CD4-positive, alpha-beta T cell treated with Interferon alpha-2 for 1 hour (primary cell): ENCODE measurements around the gene CAV1.
"Not testable (repeated sequence)": the region's sequence is repeated elsewhere in the genome, so short reads cannot be mapped to it uniquely, and the experiment has no call there.

Experiments
- DNase-seq, 2 donors: peaks; one replicate each; pipeline ENCODE4 v3.0.0-alpha.2; 2020 to 2022

Gene CAV1, protein sequence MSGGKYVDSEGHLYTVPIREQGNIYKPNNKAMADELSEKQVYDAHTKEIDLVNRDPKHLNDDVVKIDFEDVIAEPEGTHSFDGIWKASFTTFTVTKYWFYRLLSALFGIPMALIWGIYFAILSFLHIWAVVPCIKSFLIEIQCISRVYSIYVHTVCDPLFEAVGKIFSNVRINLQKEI

DNA sequence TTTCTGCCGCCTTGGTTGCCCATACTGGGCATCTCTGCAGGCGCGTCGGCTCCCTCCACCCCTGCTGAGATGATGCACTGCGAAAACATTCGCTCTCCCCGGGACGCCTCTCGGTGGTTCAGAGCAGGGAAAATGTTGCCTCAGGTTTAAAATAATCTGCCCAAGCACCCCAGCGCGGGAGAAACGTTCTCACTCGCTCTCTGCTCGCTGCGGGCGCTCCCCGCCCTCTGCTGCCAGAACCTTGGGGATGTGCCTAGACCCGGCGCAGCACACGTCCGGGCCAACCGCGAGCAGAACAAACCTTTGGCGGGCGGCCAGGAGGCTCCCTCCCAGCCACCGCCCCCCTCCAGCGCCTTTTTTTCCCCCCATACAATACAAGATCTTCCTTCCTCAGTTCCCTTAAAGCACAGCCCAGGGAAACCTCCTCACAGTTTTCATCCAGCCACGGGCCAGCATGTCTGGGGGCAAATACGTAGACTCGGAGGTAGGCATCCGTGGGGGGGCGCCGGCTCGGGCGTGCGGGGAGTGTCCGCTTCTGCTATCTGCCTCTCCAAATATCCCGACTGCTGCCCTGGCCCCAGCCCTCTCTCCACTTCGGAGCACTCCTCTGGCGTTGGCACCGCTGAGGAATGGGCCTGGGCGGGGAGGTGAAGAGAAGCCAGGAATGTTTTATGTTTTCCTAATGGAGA, at the start of gene CAV1:
TSS of gene CAV1 (plus strand) at position 428 of the 689 bp plus-strand sequence. CDS start at position 455, 27 bp downstream.
- peak in 1 of 2 donors; percentile 39 for DNase-seq

DNA sequence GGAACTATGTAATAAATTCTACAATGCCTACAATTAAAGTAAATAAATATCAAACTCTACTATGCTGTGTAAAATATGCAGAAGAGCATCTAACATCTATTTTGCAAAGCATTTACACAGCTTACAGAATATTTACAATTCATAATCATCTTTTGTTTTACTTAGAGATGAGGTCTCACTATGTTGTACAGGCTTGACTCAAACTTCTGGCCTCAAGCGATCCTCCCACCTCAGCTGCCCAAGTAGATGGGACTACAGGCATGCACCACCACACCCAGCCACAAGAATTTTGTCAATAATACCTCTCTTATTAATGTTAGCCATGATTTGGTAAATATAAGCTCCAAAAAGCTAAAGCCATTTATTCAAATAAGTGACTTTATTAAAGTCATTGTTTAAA, 47.2 kb upstream of the CAV1 start:
- DNase-seq: no peak

DNA sequence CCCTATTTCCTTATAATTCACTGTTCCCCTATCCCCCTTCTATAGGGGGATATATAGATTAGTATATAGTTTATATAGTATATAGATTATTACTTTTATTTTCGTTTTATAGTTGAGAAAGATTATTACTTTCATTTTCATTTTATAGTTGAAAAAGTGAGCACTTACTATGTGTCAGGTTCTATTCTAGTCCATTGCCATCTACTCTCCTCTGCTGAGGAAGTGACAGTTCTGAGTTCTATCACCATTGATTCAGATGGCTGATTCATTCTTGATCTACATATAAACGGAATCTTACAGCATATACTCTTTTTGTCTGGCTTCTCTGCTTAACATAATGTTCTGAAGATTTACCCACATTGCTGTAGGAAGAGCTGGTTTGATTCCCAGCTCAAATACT, 46.0 kb upstream of the CAV1 start:
- DNase-seq: no peak

DNA sequence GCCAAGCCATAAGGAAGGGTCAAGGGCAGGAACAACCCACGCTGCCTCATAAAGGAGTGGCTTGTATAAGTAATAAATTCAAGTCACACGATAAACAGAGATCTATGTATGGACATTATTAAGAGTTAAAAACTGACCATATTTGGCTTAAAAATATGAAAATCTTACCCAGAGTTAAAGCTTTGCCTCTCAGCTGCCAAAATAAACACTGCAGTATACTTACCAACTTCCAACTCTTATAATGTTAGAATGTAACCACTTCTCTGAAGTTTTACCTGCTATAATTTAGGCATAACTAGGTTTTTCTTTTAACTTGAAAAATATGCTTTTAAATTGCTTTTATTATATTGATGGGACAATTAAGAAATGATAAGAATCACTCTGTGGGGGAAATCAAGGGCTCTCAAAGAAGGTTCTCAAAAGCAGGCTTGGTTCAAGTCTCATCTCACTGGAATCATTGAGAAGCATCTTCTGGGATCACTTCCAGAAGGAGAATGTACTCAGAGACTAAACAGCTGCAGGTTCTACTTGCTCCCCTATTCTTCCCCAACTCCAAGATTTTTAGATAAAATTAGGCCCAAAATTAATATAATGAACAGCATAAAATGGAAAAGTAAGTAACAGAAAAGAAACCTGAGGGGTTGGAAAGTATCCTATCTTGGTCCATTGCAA, 41.4 kb upstream of the CAV1 start:
- no peak for DNase-seq

DNA sequence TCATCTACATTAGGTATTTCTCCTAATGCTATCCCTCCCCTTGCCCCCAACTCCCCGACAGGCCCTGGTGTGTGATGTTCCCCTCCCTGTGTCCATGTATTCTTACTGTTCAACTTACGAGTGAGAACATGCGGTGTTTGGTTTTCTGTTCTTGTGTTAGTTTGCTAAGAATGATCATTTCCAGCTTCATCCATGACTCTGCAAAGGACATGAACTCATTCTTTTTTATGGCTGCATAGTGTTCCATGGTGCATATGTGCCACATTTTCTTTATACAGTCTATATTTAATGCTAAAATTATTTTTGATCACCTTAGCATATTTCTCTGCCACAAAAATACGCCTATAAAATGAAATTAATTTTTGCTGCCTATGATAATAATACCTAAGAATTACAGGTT, 40.4 kb upstream of the CAV1 start:
- DNase-seq: not testable (repeated sequence)

DNA sequence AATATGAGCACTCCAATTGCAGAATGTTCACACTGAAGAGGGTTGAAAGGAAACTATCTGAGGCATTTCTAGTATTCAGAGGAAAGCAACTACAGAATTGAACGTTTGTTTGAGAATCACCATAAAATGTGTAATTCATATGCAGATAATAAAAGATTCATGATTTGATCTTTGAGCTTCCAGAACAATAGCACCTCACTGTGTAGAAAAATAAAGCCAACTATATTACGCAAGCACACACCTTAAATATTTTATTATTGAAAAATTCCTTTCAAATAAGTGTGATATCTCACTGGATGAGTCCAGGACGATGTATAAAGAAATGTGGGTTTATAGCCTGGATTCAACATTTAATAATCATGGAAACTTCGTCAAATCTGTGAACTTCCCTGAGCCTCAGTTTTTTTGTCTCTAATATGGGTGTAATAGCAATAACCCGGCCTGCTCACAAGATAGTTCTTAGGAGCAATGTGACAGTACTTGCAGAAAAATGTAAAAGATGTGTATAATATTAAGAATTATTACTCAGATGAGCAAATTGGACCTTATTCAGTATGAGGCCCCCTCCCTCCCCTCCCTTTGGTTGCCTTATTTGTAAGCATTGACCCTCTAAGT, 36.8 kb upstream of the CAV1 start:
- no peak for DNase-seq

DNA sequence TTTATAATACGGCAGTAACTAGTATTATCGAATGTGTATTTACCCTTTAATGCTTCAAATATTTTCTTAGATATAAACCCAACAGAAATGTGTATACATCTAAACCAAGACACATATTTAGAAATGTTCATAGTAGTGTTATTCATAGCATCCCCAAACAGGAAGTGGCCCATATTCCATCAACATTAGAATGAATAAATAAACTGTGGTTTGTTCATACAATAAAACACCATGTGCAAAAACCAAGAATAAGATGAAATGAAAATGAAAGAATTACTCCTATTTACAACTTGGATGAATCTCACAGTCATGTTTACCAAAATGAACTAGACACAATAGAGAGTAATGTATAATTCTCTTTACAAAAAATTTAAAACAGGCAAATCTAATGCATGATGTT, 34.5 kb upstream of the CAV1 start:
- no peak for DNase-seq

DNA sequence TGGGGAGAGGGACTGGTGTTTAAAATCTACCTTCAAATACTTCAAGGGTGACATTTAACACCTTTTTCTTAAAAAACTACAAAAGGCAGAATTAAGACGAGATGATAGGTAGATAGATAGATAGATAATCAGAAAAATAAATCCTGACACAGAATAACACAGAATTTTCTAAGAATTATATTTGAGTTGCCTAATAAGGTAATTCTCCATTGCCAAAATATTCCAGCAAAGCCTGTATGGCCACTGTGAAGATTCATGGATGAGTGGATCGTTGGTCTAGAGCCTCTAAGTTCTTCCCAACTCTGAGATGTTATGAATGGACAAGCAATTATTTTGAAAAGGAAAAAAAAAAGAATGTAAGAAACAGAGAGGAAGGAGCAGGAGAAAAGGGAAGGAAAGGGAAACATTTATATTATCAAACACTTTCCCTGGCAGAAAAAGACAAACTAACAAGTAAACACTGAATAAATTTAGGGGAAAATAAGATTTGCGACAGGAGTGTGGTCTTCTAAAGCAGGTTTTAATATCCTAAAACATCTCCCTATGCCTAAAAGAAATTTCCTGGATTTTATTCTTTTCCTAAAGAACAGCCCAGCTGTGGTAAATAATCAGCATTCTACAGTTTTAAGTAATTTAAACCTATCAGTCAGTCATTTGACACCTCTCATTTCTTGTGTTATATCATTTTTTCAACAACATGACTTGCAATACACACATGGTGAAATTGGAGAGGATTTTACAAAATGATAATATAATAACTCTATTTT, 32.8 kb upstream of the CAV1 start:
- no peak for DNase-seq

DNA sequence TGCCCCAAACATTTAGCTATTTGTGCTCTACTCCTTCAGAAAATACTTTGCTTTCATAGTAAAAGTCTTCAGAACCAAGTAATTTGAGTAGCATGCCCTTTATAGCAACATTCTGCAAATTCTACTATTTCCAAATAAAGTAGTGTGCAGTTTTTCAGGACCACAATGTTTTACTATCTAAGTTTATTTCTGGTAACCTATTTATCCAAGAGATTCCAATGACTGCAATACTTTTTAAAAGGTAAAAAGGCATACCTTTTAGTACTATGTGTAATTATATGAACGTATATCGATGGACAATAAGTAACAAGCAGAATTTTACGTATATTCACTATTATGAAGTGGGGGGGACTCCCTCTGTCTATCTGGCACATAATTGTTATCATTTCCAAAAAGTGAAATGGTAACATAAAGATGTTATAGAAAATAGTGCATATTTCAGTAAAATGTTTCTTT, 32.2 kb upstream of the CAV1 start:
- DNase-seq: no peak

DNA sequence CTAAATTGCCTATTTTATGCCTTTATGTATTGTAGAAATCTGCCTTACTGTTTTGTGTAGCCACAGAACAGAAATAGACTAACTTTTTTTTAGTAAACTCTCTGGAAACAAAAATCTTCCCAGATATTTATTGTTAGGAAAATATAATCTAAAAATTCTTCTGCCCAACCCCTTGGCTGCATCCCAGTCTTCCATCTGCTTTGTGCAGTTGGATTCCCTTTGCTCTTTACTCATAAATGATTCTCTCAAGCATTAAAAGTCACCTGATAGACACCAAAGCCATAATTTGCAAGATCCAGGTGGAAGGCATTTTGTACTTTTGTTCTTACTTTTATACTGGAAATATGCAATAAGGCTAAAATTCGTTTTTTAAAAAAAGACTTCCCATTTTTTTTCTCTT, 31.4 kb upstream of the CAV1 start:
- no peak for DNase-seq

DNA sequence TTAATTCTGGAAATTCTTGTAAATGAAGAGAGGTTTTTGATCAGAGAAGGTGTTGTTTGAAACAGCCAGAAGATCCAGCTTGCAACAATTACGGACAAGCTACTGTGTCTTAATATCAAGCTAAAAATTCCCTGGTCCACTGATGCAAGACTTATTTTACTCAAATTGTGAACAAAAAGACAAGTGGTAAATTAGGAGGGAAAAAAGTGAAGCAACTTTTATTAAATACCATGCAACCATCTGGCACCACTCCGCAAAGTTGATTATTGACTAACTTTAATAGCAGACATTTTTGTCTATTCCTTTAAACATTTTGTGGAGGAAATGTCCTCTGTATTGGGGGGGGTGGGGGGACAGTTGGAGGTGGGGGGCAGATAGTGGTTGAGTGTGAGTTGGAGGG, 30.4 kb upstream of the CAV1 start:
- DNase-seq: no peak

DNA sequence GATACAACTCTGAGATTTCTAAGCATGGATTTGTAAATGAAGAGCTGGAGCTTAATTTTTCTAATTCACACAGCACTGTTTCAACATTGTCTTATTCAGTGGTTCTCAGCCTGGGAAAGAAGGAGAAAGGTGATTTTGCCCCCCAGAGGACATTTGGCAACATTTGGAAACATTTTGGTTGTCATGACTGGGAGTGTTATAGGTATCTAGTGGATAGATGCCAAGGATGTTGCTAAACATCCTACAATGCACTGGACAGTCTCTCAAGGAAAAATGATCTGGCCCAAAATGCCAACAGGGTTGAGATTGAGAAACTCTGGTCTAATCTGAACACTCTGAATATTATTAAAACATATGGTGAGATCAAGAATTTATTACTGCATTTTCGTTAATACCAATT, 29.1 kb upstream of the CAV1 start:
- DNase-seq: no peak

DNA sequence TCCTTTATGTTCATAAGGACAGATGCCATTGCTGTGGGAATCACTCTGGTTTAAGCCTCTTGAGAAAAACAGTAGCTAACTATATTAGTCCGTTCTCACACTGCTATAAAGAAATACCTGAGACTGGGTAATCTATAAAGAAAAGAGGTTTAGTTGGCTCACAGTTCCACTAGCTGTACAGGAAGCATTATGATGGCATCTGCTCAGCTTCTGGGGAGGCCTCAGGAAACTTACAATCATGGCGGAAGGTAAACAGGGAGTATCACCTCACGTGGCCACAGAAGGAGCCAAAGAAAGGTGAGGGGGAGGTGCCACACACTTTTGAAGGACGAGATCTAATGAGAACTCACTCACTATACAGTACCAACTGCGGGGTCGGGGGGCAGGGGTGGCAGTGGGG, 28.2 kb upstream of the CAV1 start:
- no peak for DNase-seq

DNA sequence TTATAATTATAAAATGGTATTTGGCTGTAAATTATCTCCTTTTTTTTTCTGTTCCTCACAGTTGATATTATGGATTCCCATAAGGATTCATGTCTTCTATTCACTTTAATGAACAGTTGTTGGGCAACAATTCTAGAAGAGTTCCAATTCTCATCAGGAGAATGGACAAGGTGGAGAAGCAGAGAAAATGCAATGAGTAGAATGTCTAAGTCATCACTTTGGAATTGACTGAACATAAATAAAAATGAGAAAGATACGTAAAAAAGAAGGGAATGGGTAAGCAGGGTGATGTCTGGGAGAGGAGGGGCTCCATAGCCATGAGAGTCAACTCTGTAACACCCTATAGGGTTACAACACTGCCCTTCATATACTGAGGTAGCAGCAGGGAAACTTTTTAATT, 27.1 kb upstream of the CAV1 start:
- DNase-seq: no peak

DNA sequence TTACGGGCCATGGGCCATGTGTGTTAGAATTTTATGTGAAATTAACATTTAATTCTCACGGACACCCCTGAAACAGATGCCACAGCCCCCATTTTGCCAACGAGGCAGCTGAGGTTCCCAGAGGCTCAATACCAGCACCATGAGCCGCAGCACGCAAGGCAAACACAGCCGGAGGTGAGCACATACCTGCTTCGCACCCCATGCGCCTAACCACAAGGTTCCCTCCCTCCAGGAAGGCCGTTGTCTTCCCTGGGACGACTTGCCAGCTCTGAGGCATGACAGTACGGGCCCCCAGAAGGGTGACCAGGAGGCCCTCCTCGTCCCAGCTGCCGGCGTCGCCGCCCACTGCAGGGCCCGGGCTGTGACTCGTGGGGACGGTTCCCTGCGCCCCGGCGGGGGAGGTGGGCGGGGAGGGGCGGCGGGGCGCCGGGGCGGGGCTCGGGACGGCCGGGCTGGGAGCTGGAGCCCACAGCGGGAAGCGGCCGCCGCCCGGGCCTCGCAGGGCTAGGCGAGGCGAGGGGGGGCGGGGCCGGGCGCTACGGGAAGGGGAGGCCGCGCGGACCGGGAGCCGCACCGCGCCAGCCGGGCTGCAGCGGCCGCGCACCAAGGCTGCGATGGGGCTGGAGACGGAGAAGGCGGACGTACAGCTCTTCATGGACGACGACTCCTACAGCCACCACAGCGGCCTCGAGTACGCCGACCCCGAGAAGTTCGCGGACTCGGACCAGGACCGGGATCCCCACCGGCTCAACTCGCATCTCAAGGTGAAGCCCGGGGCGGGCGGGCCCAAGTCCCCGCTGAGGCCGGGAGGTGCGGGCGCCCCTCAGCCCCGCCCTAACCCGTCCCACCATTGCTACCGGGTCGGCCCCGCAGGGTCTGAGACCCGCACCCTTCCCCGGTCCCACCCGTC, 25.4 kb upstream of the CAV1 start, which contains the start of gene CAV2:
TSS of gene CAV2 (plus strand) at position 571 of the 910 bp plus-strand sequence. CDS start at position 615, 44 bp downstream.
- DNase-seq: peak in 1 of 2 donors; percentile 6

DNA sequence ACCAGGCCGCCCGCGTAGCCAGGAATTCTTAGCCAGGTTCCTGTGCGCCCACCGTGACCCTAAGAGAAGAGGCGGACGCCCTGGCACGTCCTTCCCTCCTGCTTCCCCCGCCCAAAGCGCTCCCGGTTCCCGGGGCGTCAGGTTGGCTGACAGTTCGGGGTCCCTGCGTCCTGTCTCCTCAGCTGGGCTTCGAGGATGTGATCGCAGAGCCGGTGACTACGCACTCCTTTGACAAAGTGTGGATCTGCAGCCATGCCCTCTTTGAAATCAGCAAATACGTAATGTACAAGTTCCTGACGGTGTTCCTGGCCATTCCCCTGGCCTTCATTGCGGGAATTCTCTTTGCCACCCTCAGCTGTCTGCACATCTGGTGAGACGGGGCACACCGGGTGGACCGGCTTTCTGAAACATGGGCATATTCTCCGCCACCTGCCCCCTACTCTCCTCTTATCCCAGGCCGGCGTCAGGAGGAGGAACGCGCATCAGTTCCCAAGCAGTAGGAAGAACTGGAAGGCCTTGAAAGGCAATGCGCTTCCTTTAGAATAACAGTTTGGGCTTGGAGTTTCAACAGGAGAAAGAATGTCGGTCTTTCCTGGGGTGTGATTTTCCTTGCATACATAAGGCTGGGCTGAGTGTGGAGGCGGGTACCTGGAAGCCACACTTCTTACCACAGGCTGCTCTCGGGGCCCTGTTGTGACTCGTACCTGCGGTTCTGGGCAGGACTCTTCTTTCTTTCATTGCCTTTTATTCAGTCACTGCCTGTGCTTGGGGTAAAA, 24.6 kb upstream of the CAV1 start:
- DNase-seq: peak in 1 of 2 donors; percentile 38

DNA sequence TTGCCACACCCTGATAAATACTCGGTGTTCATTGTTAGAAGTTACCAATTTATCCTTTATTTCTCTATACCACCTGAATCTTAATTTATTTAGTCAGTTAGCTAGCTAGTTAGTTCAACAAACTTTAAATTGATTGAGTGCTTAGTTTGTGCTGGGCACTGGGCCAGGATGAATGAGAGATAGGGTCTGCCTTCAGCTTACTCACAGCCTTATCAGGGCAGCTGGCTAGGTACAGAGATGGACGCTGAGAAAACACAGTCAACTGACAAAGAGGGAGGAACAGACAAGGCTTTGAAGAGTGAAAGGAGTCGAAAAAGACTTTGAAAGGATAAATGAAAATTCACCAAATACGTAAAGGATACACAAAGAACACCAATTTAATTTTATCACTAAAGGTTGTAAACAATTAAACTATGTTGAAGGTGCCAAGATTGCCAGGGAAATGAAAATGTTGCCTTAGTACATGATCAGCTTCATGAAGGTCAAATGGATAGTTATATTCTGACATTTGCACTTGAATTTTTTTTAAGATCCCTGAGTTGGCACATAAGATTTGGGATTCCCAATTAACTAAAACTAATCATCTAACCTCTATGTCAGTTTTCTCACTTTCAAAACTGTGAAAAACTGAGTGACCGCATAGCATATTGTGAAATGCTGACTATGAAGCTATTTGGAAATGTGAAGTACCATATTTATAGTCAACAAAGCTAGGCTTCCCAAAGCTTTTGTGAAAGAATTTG, 23.2 kb upstream of the CAV1 start:
- no peak for DNase-seq

DNA sequence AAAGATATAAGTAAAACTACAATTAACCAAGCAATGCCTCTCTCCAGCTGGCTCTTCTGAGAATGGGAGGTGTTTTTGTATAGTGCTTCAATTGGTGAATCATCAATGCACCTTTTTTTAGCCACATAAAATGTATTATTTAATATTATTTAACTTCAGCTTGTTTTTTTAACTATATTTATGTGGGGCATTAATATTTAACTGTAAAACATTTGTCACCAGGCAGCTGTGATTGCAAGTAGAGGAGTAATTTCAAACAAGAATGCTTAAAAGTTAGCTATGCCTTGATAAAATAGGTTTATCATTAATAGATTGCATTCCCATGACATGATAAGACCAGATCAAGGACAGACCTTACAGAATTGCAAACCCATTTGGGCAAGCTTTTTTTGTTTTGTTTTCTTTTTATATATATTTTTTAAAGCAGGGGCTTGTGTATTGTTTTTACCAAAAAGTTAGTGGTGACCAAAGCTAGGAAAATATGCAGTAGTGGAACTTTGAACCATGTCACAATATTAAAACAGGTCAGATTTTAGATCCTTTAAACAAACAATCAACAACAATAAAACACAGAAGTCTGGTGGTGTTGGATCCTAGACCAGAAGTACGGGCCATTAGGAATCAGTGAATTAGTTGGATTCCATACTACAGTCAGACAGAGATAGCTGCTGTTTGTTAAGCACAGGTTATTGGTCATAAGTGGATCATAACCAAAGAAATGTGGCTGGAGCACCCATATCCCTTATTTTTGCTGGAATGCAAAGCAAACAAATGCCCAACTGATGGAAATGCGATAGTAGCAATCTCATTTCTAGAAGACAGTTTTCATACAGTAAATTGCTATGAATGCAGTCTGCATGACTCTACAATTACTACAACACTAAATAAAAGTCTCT, 22.4 kb upstream of the CAV1 start:
- DNase-seq: no peak

DNA sequence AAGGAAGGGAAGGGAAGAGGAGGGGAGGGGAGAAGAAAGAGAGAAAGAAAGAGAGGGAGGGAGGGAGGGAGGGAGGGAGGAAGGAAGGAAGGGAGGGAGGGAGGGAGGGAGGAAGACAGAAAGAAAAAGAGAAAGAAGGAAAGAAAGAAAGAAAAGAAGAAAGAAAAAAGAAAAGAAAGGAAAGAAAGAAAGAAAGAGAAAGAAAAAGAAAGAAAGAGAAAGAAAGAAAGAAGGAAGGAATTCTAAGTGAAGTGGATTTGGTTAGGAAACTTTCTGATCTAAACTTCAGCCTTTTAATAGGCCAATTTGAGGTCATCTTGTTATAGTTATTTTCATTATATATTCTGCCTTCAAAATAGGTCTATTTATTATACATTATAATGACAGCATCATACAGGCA, 21.0 kb upstream of the CAV1 start:
- DNase-seq: no peak
